ENCODE measurements around the gene KLF1.
A peak's percentile ranks its signal among the peaks of the same experiment; 100 is the strongest.
"Not testable (repeated sequence)": the region's sequence is repeated elsewhere in the genome, so short reads cannot be mapped to it uniquely, and the experiment has no call there.

Gene KLF1

DNA sequence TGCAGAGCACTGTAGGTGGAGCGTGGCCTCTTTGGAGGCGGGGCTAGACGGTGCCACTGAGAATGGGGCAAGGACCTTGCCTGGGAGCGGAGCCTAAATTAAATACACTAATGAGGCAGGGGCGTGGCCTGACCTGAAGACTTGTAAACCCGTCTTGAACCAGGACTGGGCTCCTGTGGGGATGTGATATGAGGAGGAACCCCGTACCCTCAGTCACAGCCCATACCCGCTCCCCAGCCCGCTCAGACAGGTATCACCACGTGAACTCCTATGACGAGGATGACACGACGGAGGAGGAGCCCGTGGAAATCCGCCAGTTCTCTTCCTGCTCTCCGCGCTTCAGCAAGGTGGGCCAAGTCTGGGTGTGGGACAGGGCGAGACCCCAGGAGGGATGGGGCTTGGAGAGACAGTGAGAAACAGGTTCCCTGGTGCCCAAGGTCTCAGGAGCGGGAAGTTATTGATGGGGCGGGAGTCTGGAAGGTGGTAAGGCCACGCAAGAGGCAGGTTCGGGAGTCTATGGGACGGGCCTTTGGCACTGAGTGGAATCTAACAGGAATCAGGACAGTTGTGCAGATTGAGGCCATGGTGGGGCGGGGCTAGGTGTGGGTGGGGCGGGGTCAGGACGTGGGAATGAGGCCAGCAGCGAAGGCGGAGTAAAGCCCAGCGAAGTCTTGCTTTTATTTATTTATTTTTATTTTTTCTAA, 20.4 kb downstream of the KLF1 start:
- no peak for DNase-seq

DNA sequence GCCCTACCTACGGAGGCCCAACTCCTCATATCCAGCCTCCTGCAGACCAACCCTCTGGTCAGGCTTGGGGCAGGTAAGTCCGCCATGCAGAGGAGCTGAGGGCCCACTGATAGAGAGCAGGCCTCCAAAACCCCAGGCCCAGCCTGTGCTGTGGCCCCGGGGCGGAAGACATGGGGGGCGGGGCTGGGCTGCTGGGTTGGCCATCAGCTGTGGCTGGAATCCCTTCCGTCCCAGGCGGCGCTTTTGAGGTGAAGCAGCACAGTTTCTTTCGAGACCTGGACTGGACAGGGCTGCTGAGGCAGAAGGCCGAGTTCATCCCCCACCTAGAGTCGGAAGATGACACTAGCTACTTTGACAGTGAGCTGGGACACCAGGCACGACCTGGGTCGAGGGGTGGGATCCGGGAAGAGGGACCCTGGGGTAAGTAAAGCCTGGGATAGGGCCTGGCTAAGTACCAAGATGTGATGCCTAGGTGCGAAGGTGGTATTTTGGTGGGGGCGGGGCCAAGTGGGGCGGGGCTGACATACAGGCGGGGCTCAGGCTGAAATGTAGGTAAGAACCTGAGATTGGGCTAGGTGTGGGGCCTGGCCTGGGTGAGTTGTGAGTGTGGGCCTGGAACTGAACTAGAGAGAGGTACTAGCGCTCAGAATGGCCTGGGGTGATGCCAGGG, 21.1 kb downstream of the KLF1 start:
- no peak for DNase-seq

- DNase-seq = no peak
These were observed 22.0 kb downstream of the KLF1 start for GRCh38 chr19:12864721-12865715.

- DNase-seq = no peak
These were observed 22.9 kb downstream of the KLF1 start for GRCh38 chr19:12864143-12864542.

GRCh38 chr19:12859546-12859945, 27.5 kb downstream of the KLF1 start:
- DNase-seq = no peak

DNA sequence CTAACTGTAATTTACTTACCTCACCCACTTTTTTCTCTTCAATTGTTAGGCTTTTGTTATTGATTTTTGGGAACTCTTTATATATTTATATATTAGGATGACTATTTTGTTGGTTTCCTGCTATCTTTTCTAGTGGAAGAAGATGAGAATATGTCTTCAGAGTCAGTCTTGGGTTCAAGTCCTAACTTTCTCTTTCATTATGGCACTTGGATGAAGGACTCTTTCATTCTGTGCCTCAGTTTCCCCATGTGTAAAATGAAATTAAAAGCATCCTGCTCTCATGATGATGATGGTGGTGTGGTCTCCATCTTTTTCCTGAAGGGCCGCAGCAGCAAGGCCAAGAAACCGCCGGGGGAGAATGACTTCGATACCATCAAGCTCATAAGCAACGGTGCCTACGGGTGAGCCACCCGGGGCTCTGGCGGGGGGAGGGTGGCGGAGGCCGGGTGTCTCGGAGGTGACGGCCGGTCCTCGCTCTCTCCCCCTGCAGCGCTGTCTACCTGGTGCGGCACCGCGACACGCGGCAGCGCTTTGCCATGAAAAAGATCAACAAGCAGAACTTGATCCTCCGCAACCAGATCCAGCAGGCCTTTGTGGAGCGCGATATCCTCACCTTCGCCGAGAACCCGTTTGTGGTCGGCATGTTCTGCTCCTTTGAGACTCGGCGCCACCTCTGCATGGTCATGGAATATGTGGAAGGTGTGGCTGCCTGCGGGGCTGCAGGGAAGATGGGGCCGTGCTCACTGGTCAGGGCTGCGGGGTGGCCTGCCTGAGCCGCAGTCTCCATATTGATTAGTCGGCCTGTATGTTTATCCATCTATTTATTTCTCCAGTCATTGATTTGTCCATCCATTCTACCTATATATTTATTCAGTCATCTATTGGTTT, 28.7 kb downstream of the KLF1 start:
- DNase-seq = no peak

DNA sequence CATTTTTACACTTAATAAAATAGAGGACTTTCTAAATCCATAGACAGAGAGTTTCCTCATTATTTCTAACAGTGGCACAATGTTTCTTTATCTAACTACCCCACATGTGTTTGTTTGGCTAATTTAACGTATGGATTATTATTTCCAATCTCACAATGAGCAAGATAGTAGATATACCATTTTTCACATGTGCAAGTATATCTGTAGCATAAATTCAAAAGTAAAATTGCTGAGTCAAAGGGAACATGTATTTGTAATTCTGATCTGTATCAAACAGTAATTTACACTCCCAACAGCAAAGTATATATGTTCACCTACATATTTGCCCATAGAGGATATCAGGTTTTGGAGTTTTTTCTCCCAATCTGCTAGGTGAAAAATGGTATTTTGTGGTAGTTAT, 30.3 kb downstream of the KLF1 start:
- DNase-seq = no peak

GRCh38 chr19:12847159-12848139, 39.6 kb downstream of the KLF1 start:
- DNase-seq = no peak

- DNase-seq = not testable (repeated sequence)
These were observed 40.4 kb downstream of the KLF1 start for GRCh38 chr19:12846613-12847012.

- no peak for DNase-seq
These were observed 42.8 kb downstream of the KLF1 start for GRCh38 chr19:12843999-12844732.

- no peak for DNase-seq
These were observed 43.7 kb downstream of the KLF1 start for GRCh38 chr19:12843328-12843727.

- DNase-seq = no peak
These were observed 44.5 kb downstream of the KLF1 start for GRCh38 chr19:12842511-12842910.

DNA sequence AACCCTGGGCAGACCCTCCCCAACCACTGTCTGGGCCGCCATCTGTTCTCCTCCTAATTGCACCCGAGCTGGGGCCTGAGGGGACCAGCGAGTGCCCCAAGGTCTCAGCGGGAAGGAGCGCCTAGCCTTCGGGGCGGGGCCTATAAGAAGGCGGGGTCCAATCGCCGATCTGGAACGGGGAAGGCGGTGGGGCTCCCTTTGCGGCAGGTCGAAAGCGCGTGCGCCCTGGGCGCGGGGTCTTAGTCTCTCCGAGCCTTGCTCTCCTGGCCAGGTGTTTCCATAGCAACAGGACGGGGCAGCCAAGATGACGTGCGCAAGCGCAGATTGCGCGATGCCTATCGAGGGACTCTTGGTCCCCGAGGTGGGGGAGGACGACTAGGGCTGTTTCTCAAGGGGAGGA, 45.9 kb downstream of the KLF1 start:
- DNase-seq = no peak

GRCh38 chr19:12840091-12841079, 46.6 kb downstream of the KLF1 start:
- peak; percentile 52 for DNase-seq

- no peak for DNase-seq
These were observed 47.9 kb downstream of the KLF1 start for GRCh38 chr19:12838886-12839756.

- DNase-seq = no peak
These were observed 48.7 kb downstream of the KLF1 start, which contains the start of gene MAST1 for GRCh38 chr19:12838182-12838885. Gene MAST1, plus strand, starts transcription at chr19:12838515. Its CDS starts 58 bp downstream, at chr19:12838573.

DNA sequence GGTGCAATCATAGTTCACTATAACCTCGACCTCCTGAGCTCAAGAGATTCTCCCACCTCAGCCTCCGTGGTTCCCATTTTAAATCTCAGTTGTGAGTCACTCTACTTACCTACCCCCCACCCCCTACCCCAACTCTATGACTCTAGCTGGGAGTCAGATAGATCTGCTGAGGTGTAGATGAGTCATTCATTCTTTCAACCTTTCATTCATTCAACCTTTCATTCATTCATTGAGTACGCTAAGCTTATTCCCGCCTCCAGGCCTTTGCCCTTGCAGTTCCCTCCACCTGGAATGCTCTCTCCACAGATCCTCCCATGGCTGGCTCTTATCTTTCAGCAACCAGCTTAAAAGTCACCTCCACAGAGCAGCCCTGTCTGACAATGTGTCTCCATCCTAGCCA, 49.8 kb downstream of the KLF1 start:
- DNase-seq = no peak

Data from NCI-H187 treated with DMSO at 0.1 percent for 48 hours (cell line).